ENCODE results near the gene LHPP. TPM values are rescaled to one million over a fixed set of nuclear protein-coding genes. Genes with fewer than 3 reads are reported as not detected.

The LHPP gene
- total RNA-seq, 1 donor from 2014 or later, result 16.2 TPM

DNA sequence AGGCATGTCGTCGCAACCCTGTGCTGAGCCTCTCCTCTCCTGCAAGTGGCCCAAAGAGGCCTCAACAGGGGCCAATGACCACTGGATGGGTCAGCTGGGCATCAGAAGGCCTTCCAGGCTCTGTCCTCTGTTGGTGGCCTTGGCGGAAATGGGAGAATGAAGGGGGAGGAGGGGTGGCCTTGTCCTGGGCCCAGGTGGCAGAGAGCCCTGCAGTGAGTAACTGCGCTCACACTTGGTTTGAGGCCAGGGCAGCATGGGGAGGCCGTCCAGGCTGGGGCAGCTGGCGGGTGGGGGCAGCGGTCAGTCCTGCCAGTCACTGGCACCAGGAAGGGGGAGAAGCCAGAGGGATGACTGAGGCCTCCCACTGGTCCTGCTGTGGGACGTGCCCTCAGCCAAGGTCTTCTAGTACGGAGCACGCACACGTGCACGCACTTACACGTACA, 59.8 kb downstream of the LHPP start:
- TF ChIP-seq, protein P1, sequence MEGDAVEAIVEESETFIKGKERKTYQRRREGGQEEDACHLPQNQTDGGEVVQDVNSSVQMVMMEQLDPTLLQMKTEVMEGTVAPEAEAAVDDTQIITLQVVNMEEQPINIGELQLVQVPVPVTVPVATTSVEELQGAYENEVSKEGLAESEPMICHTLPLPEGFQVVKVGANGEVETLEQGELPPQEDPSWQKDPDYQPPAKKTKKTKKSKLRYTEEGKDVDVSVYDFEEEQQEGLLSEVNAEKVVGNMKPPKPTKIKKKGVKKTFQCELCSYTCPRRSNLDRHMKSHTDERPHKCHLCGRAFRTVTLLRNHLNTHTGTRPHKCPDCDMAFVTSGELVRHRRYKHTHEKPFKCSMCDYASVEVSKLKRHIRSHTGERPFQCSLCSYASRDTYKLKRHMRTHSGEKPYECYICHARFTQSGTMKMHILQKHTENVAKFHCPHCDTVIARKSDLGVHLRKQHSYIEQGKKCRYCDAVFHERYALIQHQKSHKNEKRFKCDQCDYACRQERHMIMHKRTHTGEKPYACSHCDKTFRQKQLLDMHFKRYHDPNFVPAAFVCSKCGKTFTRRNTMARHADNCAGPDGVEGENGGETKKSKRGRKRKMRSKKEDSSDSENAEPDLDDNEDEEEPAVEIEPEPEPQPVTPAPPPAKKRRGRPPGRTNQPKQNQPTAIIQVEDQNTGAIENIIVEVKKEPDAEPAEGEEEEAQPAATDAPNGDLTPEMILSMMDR (IDR thresholded peaks at IDR 0.05), result no peak
- Histone ChIP-seq H3K9me3 (no peaks in the 10 kb centered on the region), H3K27me3 (no peaks in the 10 kb centered on the region), H3K36me3 (no peaks in the 10 kb centered on the region), H3K4me3 (no peak overlapping the region), H3K27ac (no peak overlapping the region), H3K4me1 (peaks cover 12% of the 10 kb centered on the region)
- DNase-seq (no peak), ATAC-seq (no peak)
- intact Hi-C loops (cut with DNase I), result no loop called here

DNA sequence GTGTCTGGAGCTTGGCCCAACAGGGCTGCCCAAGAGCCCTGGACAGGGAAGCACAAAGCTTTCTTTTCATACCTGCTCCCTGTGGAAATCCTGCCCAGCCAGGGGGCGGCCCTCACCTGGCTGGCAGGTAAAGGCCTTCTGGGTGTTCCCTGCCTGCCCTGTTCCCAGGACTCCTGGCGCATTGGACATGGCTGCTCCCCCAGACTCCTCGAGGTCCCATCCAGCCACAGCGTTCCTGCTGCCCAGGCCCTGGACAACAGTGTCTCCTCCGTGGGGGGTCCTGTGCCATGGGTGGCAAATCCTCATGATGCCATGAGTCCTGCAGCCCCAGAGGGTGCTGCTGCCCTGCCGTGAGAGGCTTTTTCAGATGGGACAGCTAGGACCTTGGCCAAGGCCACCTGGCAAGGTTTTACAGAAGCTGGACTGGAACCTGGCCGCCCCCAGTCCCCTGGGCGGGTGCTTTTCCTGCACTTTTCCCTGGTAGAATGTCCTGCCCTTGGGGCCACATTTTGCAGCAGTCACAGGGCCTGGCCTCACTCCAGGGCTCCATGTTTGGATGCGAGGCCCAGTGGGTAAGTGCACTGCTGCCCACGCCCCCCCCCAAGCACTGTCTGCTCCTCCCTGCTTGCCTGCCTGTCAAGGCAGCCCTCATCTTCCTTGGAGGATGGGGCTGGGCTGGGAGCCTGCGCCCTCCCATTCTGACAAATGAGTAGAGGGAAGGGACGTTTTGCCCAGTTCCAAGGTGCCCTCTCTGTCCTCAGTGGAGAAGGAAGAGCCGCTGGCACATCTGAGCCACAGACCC, 60.7 kb downstream of the LHPP start:
- DNase-seq, result no peak
- H3K27ac ChIP-seq, result no peak overlapping the region
- ATAC-seq, result no peak
- TF ChIP-seq, protein P1 (IDR thresholded peaks at IDR 0.05), result no peak
- no peaks in the 10 kb centered on the region for H3K9me3 ChIP-seq
- no peaks in the 10 kb centered on the region for H3K27me3 ChIP-seq
- peak overlapping the region; percentile 22 for H3K4me3 ChIP-seq
- H3K36me3 ChIP-seq, result no peaks in the 10 kb centered on the region
- intact Hi-C loops (cut with DNase I), result no loop called here
- peaks cover 12% of the 10 kb centered on the region for H3K4me1 ChIP-seq

DNA sequence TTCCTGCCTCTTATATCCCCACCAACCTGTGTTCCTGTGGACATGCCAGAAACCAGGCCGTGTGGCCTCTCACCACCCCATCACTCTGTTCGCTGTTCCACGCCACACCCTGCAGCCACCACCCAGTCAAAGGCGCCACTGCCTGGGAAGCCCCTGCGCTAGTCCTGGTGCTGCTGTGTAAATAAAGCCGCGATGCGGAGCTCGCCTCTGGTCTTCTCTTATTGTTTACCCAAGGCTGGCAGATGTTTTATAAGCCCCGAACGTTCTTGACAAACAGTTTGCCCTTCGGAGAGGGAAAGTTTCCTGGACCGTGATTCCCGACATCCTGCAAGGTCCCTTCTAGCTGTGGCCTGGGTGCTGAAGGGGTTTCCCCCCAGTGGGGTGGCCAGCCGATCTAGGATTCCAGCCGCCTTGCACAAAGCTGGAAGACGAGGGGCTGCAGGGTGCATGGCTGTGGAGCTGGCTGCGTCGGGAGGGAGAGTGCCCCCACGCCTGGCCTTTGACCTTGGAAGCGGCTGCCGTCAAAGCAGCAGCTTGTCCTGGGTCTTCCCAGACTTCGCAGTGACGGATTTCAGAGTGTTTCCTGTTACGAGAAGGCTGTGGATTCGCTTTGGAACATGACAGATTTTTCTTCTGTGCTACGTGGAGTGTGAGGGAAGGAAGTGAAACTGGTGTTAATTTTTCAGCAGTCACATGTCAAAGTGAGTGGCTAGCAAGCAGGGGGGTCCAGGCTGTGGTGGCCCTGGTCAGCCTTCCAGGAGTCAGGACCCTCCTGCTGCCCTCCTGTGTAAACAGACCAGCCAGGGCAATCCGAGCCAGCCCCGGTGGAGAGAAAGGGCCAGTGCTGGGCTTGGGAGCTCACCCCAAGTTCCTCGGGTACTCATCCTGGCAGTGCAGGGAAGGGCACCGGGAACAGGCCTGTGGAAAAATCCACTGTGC, 61.6 kb downstream of the LHPP start:
- H3K4me1 ChIP-seq, result peaks cover 12% of the 10 kb centered on the region
- no peaks in the 10 kb centered on the region for H3K36me3 ChIP-seq
- peak overlapping the region; percentile 72 for H3K27ac ChIP-seq
- H3K9me3 ChIP-seq, result no peaks in the 10 kb centered on the region
- peak overlapping the region; percentile 22 for H3K4me3 ChIP-seq
- peak; percentile 68 for ATAC-seq
- DNase-seq, result no peak
- H3K27me3 ChIP-seq, result no peaks in the 10 kb centered on the region
- TF ChIP-seq, protein P1 (IDR thresholded peaks at IDR 0.05), result no peak
- intact Hi-C loops (cut with DNase I), result no loop called here

DNA sequence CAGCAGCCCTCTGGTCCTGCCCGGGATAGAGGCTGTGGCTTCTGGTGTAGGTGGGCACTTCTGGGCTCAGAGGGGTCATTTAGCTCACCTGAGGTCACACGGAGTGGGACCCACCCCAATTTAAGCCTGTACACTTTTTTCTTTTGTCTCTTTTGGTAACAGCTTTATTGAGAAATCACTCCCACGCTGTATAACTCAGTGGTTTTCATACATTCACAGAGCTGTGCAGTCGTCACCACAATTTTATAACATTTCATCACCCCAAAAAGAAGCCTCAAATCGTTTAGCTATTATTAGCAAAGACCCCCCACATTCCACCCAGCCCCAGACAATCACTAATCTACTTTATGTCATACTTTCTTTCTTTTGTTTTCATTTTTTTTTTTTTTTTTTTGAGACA, 62.3 kb downstream of the LHPP start:
- ATAC-seq (peak; percentile 32), DNase-seq (no peak)
- Histone ChIP-seq H3K27me3 (no peaks in the 10 kb centered on the region), H3K27ac (peak overlapping the region; percentile 72), H3K4me3 (no peak overlapping the region), H3K36me3 (no peaks in the 10 kb centered on the region), H3K9me3 (no peaks in the 10 kb centered on the region), H3K4me1 (peaks cover 12% of the 10 kb centered on the region)
- TF ChIP-seq, protein P1 (IDR thresholded peaks at IDR 0.05), result no peak
- intact Hi-C loops (cut with DNase I), result no loop called here

DNA sequence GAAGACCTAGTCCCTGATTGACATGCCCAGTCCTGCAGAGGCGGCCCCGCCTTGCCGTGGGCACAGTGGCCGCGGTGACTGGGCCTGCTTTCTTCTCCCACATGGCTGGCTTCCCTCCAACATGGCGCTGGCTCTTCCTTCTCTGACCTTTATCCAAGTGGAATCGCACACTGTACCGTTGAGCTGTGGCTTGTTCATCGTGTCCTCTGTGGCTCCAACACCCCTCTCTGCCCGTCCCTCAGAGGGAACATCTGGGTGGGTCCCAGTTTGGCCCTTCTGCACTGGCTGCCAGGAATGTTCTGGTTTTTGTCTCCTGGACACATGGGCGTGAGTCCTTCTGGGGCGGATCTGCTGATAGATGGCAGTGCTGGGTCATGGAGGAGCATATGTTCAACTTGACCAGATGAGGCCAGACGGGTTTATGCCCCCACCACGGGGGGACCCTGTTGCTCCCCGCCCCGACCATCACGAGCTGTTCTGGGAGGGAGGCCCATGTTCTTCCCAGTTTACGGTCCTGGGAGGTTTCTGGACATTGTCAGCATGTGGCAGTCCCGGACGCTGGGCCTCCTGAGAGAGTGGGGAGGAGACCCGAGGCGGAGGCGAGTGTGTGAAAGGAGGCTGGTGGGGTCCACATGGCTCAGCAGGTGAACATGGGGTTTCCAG, 63.5 kb downstream of the LHPP start:
- intact Hi-C loops (cut with DNase I), result no loop called here
- no peaks in the 10 kb centered on the region for H3K9me3 ChIP-seq

More for the DNA sequence above, 63.5 kb downstream of the LHPP start:
- TF ChIP-seq, protein P1 (IDR thresholded peaks at IDR 0.05), result no peak
- Histone ChIP-seq H3K36me3 (no peaks in the 10 kb centered on the region), H3K27ac (no peak overlapping the region), H3K4me1 (peaks cover 16% of the 10 kb centered on the region), H3K27me3 (no peaks in the 10 kb centered on the region), H3K4me3 (no peak overlapping the region)
- DNase-seq, result peak; percentile 76
- peak; percentile 50 for ATAC-seq

Data from upper lobe of right lung (tissue), 1 donor.